ENCODE measurements around the gene CYP4V2. TPM values are rescaled to one million over a fixed set of nuclear protein-coding genes. Genes with fewer than 3 reads are reported as not detected.

The CYP4V2 gene
- total and polyA plus RNA-seq, 2 donors (not counting 1 experiment from before 2014, with no cell fraction given): 9.5 to 18.3 TPM

- CTCF ChIA-PET: interaction anchor here (1.1 to 1.6 kb wide), 3 partner anchors 9 to 133 kb away, joined by 3 to 11 read pairs (median 5); partner anchors contain the start of genes CYP4V2 and TLR3
- Mint-ChIP-seq H3K9me3 (ENCODE audit: insufficient read depth) (peaks cover 4% of the 10 kb centered on the region), H3K27me3 (no peaks in the 10 kb centered on the region), H3K4me3 (no peak overlapping the region), H3K27ac (no peak overlapping the region), H3K4me1 (peaks cover 20% of the 10 kb centered on the region)
- H3K27me3 ChIP-seq (replicated peaks in 1 of 4; ENCODE audit: control extremely low read depth in 1 of 4, control insufficient read depth in 3 of 4, insufficient read depth in 4 of 4, low read length in 3 of 4): no peaks in the 10 kb centered on the region
- no peaks in the 10 kb centered on the region for H3K36me3 ChIP-seq (replicated peaks in 1 of 2; ENCODE audit: control extremely low read depth in 1 of 2, control insufficient read depth in 1 of 2, extremely low read depth in 1 of 2, insufficient read depth in 2 of 2, low read length in 1 of 2)
- H3K9me3 ChIP-seq (ENCODE audit: control extremely low read depth in 1 of 3, control insufficient read depth in 2 of 3, insufficient read depth in 1 of 3, low read length in 2 of 3): no peaks in the 10 kb centered on the region
- H3K4me1 ChIP-seq (ENCODE audit: control insufficient read depth in 2 of 2, insufficient read depth in 2 of 2, low read length in 2 of 2): peaks cover 0 to 4% of the 10 kb centered on the region in 2 donors
- H3K9ac ChIP-seq (ENCODE audit: low read length): no peak overlapping the region
- no peak overlapping the region for H2AFZ ChIP-seq (ENCODE audit: insufficient read depth, low read depth, low read length, poor library complexity, severe bottlenecking)
- H3K4me3 ChIP-seq (ENCODE audit: control extremely low read depth in 1 of 5, extremely low read depth in 1 of 5, insufficient read depth in 1 of 5, low read depth in 2 of 5, low read length in 4 of 5): no peak overlapping the region
- H3K27ac ChIP-seq (ENCODE audit: low read length in 2 of 2): no peak overlapping the region
- POLR2A ChIA-PET: interaction anchor here (1.2 kb wide), 1 partner anchor 10 kb away, joined by 3 read pairs; the partner anchor contains the start of gene CYP4V2
- no peak overlapping the region for H3K4me2 ChIP-seq (replicated peaks; ENCODE audit: low read depth, low read length, poor library complexity, severe bottlenecking)
- no peaks in the 10 kb centered on the region for H3K79me2 ChIP-seq (ENCODE audit: control insufficient read depth, insufficient read depth, low read length)
- intact Hi-C loops (cut with micrococcal nuclease): loop anchor here (1.0 kb wide), 1 partner anchor 10 kb away; the partner anchor contains the start of gene CYP4V2
- DNase-seq (no peak), ATAC-seq (ENCODE audit: low read depth) (no peak)
- WGBS (ENCODE audit: insufficient coverage): 95% methylated on average over 3 of the region's 7 CpGs
- H4K20me1 ChIP-seq (ENCODE audit: control insufficient read depth, insufficient read depth, low read length, poor library complexity, severe bottlenecking): no peaks in the 10 kb centered on the region
- TF ChIP-seq EZH2 (IDR thresholded peaks at IDR 0.05; ENCODE audit: borderline replicate concordance, insufficient read depth, low read depth, low read length, poor library complexity, severe bottlenecking): no peak
- no peak for TF ChIP-seq CTCF (IDR thresholded peaks at IDR 0.05)
These were observed 9.6 kb downstream of the CYP4V2 start for GRCh38 chr4:186201010-186201409.

- Histone ChIP-seq H3K79me2 (ENCODE audit: control insufficient read depth, insufficient read depth, low read length) (no peaks in the 10 kb centered on the region), H3K4me2 (replicated peaks; ENCODE audit: low read depth, low read length, poor library complexity, severe bottlenecking) (peak overlapping the region; percentile 21), H3K27ac (ENCODE audit: low read length in 2 of 2) (no peak overlapping the region), H3K9ac (ENCODE audit: low read length) (no peak overlapping the region), H2AFZ (ENCODE audit: insufficient read depth, low read depth, low read length, poor library complexity, severe bottlenecking) (no peak overlapping the region), H3K4me1 (ENCODE audit: control insufficient read depth in 2 of 2, insufficient read depth in 2 of 2, low read length in 2 of 2) (peaks cover 0 to 4% of the 10 kb centered on the region in 2 donors), H3K36me3 (replicated peaks in 1 of 2; ENCODE audit: control extremely low read depth in 1 of 2, control insufficient read depth in 1 of 2, extremely low read depth in 1 of 2, insufficient read depth in 2 of 2, low read length in 1 of 2) (no peaks in the 10 kb centered on the region), H3K9me3 (ENCODE audit: control extremely low read depth in 1 of 3, control insufficient read depth in 2 of 3, insufficient read depth in 1 of 3, low read length in 2 of 3) (no peaks in the 10 kb centered on the region), H3K27me3 (replicated peaks in 1 of 4; ENCODE audit: control extremely low read depth in 1 of 4, control insufficient read depth in 3 of 4, insufficient read depth in 4 of 4, low read length in 3 of 4) (no peaks in the 10 kb centered on the region), H3K4me3 (ENCODE audit: control extremely low read depth in 1 of 5, extremely low read depth in 1 of 5, insufficient read depth in 1 of 5, low read depth in 2 of 5, low read length in 4 of 5) (no peak overlapping the region), H4K20me1 (ENCODE audit: control insufficient read depth, insufficient read depth, low read length, poor library complexity, severe bottlenecking) (no peaks in the 10 kb centered on the region)
- ATAC-seq (ENCODE audit: low read depth): peak; percentile 93
- Mint-ChIP-seq H3K4me1 (peaks cover 20% of the 10 kb centered on the region), H3K4me3 (no peak overlapping the region), H3K27me3 (no peaks in the 10 kb centered on the region), H3K27ac (no peak overlapping the region), H3K9me3 (ENCODE audit: insufficient read depth) (peaks cover 4% of the 10 kb centered on the region)
- POLR2A ChIA-PET: interaction anchor here (1.2 kb wide), 1 partner anchor 11 kb away, joined by 3 read pairs; the partner anchor contains the start of gene CYP4V2
- no peak for TF ChIP-seq EZH2 (IDR thresholded peaks at IDR 0.05; ENCODE audit: borderline replicate concordance, insufficient read depth, low read depth, low read length, poor library complexity, severe bottlenecking)
- TF ChIP-seq CTCF (IDR thresholded peaks at IDR 0.05): peak; percentile 83
- WGBS (ENCODE audit: insufficient coverage): 40% methylated on average over 6 of the region's 9 CpGs
- CTCF ChIA-PET: interaction anchor here (0.9 to 1.6 kb wide), 4 partner anchors 10 to 133 kb away, joined by 3 to 11 read pairs (median 4); partner anchors contain the start of genes CYP4V2 and TLR3
- intact Hi-C loops (cut with micrococcal nuclease): loop anchor here (1.0 kb wide), 1 partner anchor 10 kb away; the partner anchor contains the start of gene CYP4V2
- peak; percentile 69 for DNase-seq
These were observed 10.3 kb downstream of the CYP4V2 start for GRCh38 chr4:186201535-186202230.

Data from B cell (primary cell).